H1 (cell line): ENCODE data around the gene BAIAP2L2.

ENCODE experiments used
- KDM4A ChIP-seq: IDR thresholded peaks from one replicate; pipeline ENCODE4 v1.7.1; 2012; ENCODE audit warnings: low read depth, mild to moderate bottlenecking, moderate library complexity, low read length, inconsistent platforms; ENCODE audit not compliant: severe bottlenecking
- MAFK ChIP-seq: IDR thresholded peaks from 2 replicates; pipeline ENCODE4 v1.6.1; 2012; ENCODE audit warnings: low read depth, mild to moderate bottlenecking, improper control_type of control experiment, low read length
- NRF1 ChIP-seq: IDR thresholded peaks from 2 replicates; pipeline ENCODE4 v1.6.1; 2011; ENCODE audit warnings: mild to moderate bottlenecking, low read depth, low read length, improper control_type of control experiment
- POLR2AphosphoS5 ChIP-seq: IDR thresholded peaks from 2 replicates; pipeline ENCODE4 v1.6.1; 2011; ENCODE audit warnings: low read depth, low read length
- RAD21 ChIP-seq, 2 experiments: IDR thresholded peaks in 1 of 2; conservative IDR thresholded peaks in 1 of 2; 2 replicates each; pipeline ENCODE4 v1.6.1; 2011; ENCODE audit warnings: low read depth in 2 of 2, low read length in 2 of 2, improper control_type of control experiment in 1 of 2, inconsistent platforms in 1 of 2, mild to moderate bottlenecking in 1 of 2, moderate library complexity in 1 of 2
- TBP ChIP-seq: IDR thresholded peaks from 2 replicates; pipeline ENCODE4 v1.6.1; 2011; ENCODE audit warnings: low read depth, low read length, improper control_type of control experiment
- TF ChIP-seq, protein P1 (sequence below), 3 experiments: IDR thresholded peaks; 1 replicate in 2 of 3; 2 replicates in 1 of 3; pipeline versions ENCODE4 v1.5.1 to v1.6.1; 2011; ENCODE audit warnings: low read length in 3 of 3, mild to moderate bottlenecking in 3 of 3, inconsistent platforms in 2 of 3, low read depth in 1 of 3, moderate library complexity in 1 of 3; ENCODE audit not compliant: insufficient read depth in 1 of 3; ENCODE audit errors: control extremely low read depth in 1 of 3

DNA sequence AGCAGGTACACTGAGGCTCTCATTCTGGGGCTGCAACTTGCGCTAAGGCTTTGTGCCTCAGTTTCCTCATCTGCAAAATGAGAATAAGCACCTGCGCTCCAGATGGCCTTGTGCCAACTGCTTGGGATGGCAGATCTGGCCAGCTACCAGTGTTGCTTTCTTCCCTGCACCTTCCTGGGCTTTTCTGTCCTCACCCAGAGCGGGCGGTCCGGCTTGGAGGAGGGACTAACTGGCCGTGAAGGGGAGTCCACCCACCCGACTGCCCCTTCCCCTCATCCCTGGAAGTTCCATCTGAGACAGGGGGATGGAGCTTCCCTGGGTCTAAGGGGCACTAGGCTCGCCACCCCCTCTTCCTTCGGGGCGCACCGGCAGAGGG lies 30.0 kb downstream of the BAIAP2L2 start:
- TF ChIP-seq NRF1 (no peak), KDM4A (no peak), RAD21 (IDR thresholded peaks at IDR 0.05 in 1 of 2, conservative IDR thresholded peaks at IDR 0.05 in 1 of 2; ENCODE audit: low read depth in 2 of 2, low read length in 2 of 2) (no peak), POLR2AphosphoS5 (no peak), TBP (no peak), MAFK (no peak)
- TF ChIP-seq, protein P1, sequence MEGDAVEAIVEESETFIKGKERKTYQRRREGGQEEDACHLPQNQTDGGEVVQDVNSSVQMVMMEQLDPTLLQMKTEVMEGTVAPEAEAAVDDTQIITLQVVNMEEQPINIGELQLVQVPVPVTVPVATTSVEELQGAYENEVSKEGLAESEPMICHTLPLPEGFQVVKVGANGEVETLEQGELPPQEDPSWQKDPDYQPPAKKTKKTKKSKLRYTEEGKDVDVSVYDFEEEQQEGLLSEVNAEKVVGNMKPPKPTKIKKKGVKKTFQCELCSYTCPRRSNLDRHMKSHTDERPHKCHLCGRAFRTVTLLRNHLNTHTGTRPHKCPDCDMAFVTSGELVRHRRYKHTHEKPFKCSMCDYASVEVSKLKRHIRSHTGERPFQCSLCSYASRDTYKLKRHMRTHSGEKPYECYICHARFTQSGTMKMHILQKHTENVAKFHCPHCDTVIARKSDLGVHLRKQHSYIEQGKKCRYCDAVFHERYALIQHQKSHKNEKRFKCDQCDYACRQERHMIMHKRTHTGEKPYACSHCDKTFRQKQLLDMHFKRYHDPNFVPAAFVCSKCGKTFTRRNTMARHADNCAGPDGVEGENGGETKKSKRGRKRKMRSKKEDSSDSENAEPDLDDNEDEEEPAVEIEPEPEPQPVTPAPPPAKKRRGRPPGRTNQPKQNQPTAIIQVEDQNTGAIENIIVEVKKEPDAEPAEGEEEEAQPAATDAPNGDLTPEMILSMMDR (IDR thresholded peaks at IDR 0.05; ENCODE audit: control extremely low read depth in 1 of 3, insufficient read depth in 1 of 3, low read depth in 1 of 3, low read length in 3 of 3) = no peak
